GM12878 (cell line): ENCODE results near the gene S100A16. TPM values are rescaled to one million over a fixed set of nuclear protein-coding genes. Genes with fewer than 3 reads are reported as not detected.

ENCODE experiments used
- ATAC-seq: fragments of 200-7000 bp; cut with Tn5 transposase; 3 replicates; pipeline ENCODE4 v1.9.1; 2020; ENCODE audit warnings: mild to moderate bottlenecking, moderate library complexity
- BruUV-seq: library from RNA; stranded (reverse); fragments of 400-500 nt; replicated peaks from 2 replicates; lab custom pipeline; 2021; lab: Mats Ljungman, UMichigan
- CTCF ChIA-PET: fragments of 300-600 bp; sonication (Branson Sonifier 250); formaldehyde crosslinking; extraction: SDS; loops from one replicate; lab custom pipeline; 2021; ENCODE audit warnings: inconsistent platforms; lab: Yijun Ruan, JAX
- POLR2A ChIA-PET: fragments of 350-600 bp; formaldehyde crosslinking; extraction: SDS; loops from one replicate; lab custom pipeline; 2021; ENCODE audit warnings: inconsistent platforms; lab: Charles Lee
- RAD21 ChIA-PET: fragments of 300-600 bp; sonication (Branson Sonifier 250); formaldehyde crosslinking; loops from one replicate; lab custom pipeline; 2023; ENCODE audit warnings: antibody characterized with exemption; ENCODE audit not compliant: unreplicated experiment; lab: Charles Lee
- SMC1A ChIA-PET: fragments of 300-600 bp; sonication (Branson Sonifier 250); formaldehyde crosslinking; loops from one replicate; lab custom pipeline; 2023; ENCODE audit not compliant: unreplicated experiment, uncharacterized antibody; lab: Charles Lee
- DNase-seq: peaks from one replicate; pipeline ENCODE4 v3.0.0-alpha.2; 2011; ENCODE audit warnings: low read depth, low spot score
- FAIRE-seq: peaks from 3 replicates; lab custom pipeline; 2011; peaks lifted over from hg19 to GRCh38; lab: Jason Lieb, UNC
- H2AFZ ChIP-seq: 2 replicates; pipeline ENCODE4 v1.6.0; 2011; ENCODE audit warnings: low read depth, low read length, control low read depth; ENCODE audit not compliant: control insufficient read depth
- H3K27ac ChIP-seq: 2 replicates; pipeline ENCODE4 v1.5.1; 2011; ENCODE audit warnings: control low read depth; ENCODE audit not compliant: control insufficient read depth, insufficient read depth
- H3K27me3 ChIP-seq, 2 experiments: replicated peaks in 1 of 2; 2 replicates each; pipeline versions ENCODE4 v1.6.0 to v1.6.1; 2011; ENCODE audit warnings: low read length in 1 of 2; ENCODE audit not compliant: control insufficient read depth in 2 of 2, insufficient read depth in 2 of 2
- H3K36me3 ChIP-seq, 2 experiments: 2 replicates each; pipeline ENCODE4 v1.5.1; 2011; ENCODE audit warnings: low read length in 1 of 2; ENCODE audit not compliant: control insufficient read depth in 2 of 2, insufficient read depth in 2 of 2
- H3K4me1 ChIP-seq: 2 replicates; pipeline ENCODE4 v1.6.1; 2011; ENCODE audit warnings: mild to moderate bottlenecking, low read length, moderate library complexity, mixed read lengths; ENCODE audit not compliant: control insufficient read depth, insufficient read depth
- H3K4me2 ChIP-seq: 2 replicates; pipeline ENCODE4 v1.6.0; 2011; ENCODE audit warnings: control low read depth; ENCODE audit not compliant: control insufficient read depth, insufficient read depth
- H3K4me3 ChIP-seq: fragments of 200-600 bp; sonication (generic); 2 replicates; pipeline ENCODE4 v1.5.1; 2016
- H3K79me2 ChIP-seq: 2 replicates; pipeline ENCODE4 v1.6.0; 2011; ENCODE audit warnings: low read length; ENCODE audit not compliant: control insufficient read depth, insufficient read depth
- H3K9ac ChIP-seq: 2 replicates; pipeline ENCODE4 v1.8.0; 2011; ENCODE audit warnings: low read length, control low read depth, mixed read lengths; ENCODE audit not compliant: control insufficient read depth, insufficient read depth
- H3K9me3 ChIP-seq: replicated peaks from 3 replicates; pipeline ENCODE4 v1.5.1; 2011; ENCODE audit warnings: mild to moderate bottlenecking, low read length; ENCODE audit not compliant: control insufficient read depth, insufficient read depth
- H4K20me1 ChIP-seq: 2 replicates; pipeline ENCODE4 v1.6.0; 2011; ENCODE audit not compliant: control insufficient read depth, insufficient read depth
- BHLHE40 ChIP-seq, 2 experiments: fragments of 450-650 bp in 1 of 2; IDR thresholded peaks; 2 replicates each; pipeline ENCODE4 v1.6.1; 2011 to 2017; ENCODE audit warnings: low read depth in 2 of 2, borderline replicate concordance in 1 of 2, improper control_type of control experiment in 1 of 2, low read length in 1 of 2, mild to moderate bottlenecking in 1 of 2
- BMI1 ChIP-seq: fragments of 450-650 bp; IDR thresholded peaks from 2 replicates; pipeline ENCODE4 v1.6.1; 2016; ENCODE audit warnings: mild to moderate bottlenecking, moderate library complexity, borderline replicate concordance
- ESRRA ChIP-seq: IDR thresholded peaks from 2 replicates; pipeline ENCODE4 v1.6.1; 2012; ENCODE audit warnings: mild to moderate bottlenecking, low read length, improper control_type of control experiment
- FOXM1 ChIP-seq: IDR thresholded peaks from 2 replicates; pipeline ENCODE4 v1.6.1; 2012; ENCODE audit warnings: low read depth, mild to moderate bottlenecking, inconsistent platforms, low read length, moderate library complexity
- HDGF ChIP-seq: fragments of 450-650 bp; IDR thresholded peaks from 2 replicates; pipeline ENCODE4 v1.6.1; 2016; ENCODE audit warnings: antibody characterized with exemption
- IRF4 ChIP-seq: IDR thresholded peaks from 2 replicates; pipeline ENCODE4 v1.6.1; 2011; ENCODE audit warnings: low read depth, low read length
- JUNB ChIP-seq: IDR thresholded peaks from 2 replicates; pipeline ENCODE4 v1.6.1; 2016; ENCODE audit warnings: antibody characterized with exemption, mild to moderate bottlenecking
- LARP7 ChIP-seq: fragments of 450-650 bp; IDR thresholded peaks from 2 replicates; pipeline ENCODE4 v1.6.1; 2017; ENCODE audit warnings: mild to moderate bottlenecking
- PKNOX1 ChIP-seq: fragments of 450-650 bp; IDR thresholded peaks from 2 replicates; pipeline ENCODE4 v1.6.1; 2016; ENCODE audit warnings: mild to moderate bottlenecking
- POU2F2 ChIP-seq: IDR thresholded peaks from 3 replicates; pipeline ENCODE4 v1.6.1; 2011; ENCODE audit warnings: low read depth, mild to moderate bottlenecking, low read length, borderline replicate concordance
- RB1 ChIP-seq: fragments of 450-650 bp; formaldehyde crosslinking; IDR thresholded peaks from 2 replicates; pipeline ENCODE4 v1.6.1; 2017; ENCODE audit warnings: mild to moderate bottlenecking, borderline replicate concordance
- SIN3A ChIP-seq: IDR thresholded peaks from 2 replicates; pipeline ENCODE4 v1.6.1; 2012; ENCODE audit warnings: low read depth, low read length, improper control_type of control experiment
- SP1 ChIP-seq: IDR thresholded peaks from one replicate; pipeline ENCODE4 v1.6.1; 2011; ENCODE audit warnings: low read depth, low read length
- SRF ChIP-seq, 2 experiments: IDR thresholded peaks; 2 replicates each; pipeline ENCODE4 v1.6.1; 2011; ENCODE audit warnings: low read depth in 2 of 2, low read length in 2 of 2, mild to moderate bottlenecking in 1 of 2, moderate library complexity in 1 of 2
- TAF1 ChIP-seq: IDR thresholded peaks from 2 replicates; pipeline ENCODE4 v1.6.1; 2011; ENCODE audit warnings: mild to moderate bottlenecking, low read depth, low read length, borderline replicate concordance
- WGBS: methylation state at CpG from one replicate; pipeline ENCODE4 v1.1.6; 2016; ENCODE audit warnings: low lambda C conversion rate; ENCODE audit not compliant: insufficient replicate concordance, insufficient coverage; ENCODE audit errors: missing lambda C conversion rate; 5-methylcytosine and 5-hydroxymethylcytosine counted together
- in situ Hi-C: fragments of 300-500 bp; cut with MboI; formaldehyde crosslinking; loops from 9 replicates; pipeline ENCODE4 v1.14.3; 2018; ENCODE audit warnings: mixed read lengths
- intact Hi-C: fragments of 100-400 bp; cut with micrococcal nuclease; formaldehyde crosslinking; loops from one replicate; pipeline ENCODE4 v1.14.2; 2022; ENCODE audit not compliant: unreplicated experiment
- polyA plus RNA-seq, 11 experiments: library from polyadenylated mRNA; depleted of rRNA in 4 of 11; unstranded in 6 of 11; stranded (reverse) in 5 of 11; fragments of >200 nt; fragmentation: Nextera tagmentation in 4 of 11; fragmentation: Illumina TruSeq in 1 of 11; extraction: Ambion mirVana in 4 of 11; extraction: Trizol in 1 of 11; gene quantifications; 1 replicate in 1 of 11; 2 replicates in 10 of 11; pipeline versions ENCODE4 v1.2.1 to v1.2.3, GENCODE V29; 2011 to 2016; ENCODE audit warnings: inconsistent platforms in 2 of 11, missing spikeins in 2 of 11, low read depth in 1 of 11
- total RNA-seq, 4 experiments: library from RNA; depleted of rRNA in 3 of 4; stranded (reverse); fragments of >200 nt in 3 of 4; fragmentation: Illumina TruSeq in 1 of 4; extraction: Trizol in 1 of 4; gene quantifications; 2 replicates each; pipeline versions ENCODE4 v1.2.1 to v1.2.3, GENCODE V29; 2013 to 2021
- TF ChIP-seq, protein P1 (sequence below): fragments of 450-650 bp; IDR thresholded peaks from 2 replicates; pipeline ENCODE4 v1.6.1; 2017; ENCODE audit warnings: mild to moderate bottlenecking, moderate library complexity

S100A16 gene
- total and polyA plus RNA-seq, 10 of the 15 experiments (the other 5 are each of a cell fraction or from before 2014, with no cell fraction given), result 0.14 to 0.51 (median 0.25) TPM; not detected in 6

DNA sequence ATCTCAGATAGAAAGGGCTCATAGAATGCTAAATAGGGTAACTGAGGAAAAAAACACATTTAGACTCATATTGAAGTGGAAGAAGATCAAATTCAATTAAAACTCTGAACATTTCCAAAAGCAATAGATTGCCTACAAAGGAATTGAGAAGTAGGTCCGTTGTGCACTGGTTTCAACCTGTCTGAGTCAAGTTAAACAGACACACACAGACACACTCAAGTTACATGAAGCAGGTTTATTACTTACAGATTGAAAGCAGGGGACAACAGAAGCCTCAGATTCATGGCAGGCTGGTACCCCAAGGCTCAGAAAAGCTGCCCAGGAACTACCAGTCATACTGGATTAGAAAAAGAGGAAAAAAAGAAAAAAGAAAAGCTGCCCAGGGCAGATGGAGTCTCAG, 26.6 kb downstream of the S100A16 start:
- Histone ChIP-seq H4K20me1 (no peaks in the 10 kb centered on the region), H3K79me2 (no peaks in the 10 kb centered on the region), H3K36me3 (no peaks in the 10 kb centered on the region), H3K4me3 (no peak overlapping the region), H3K9me3 (no peaks in the 10 kb centered on the region), H3K27me3 (no peaks in the 10 kb centered on the region), H3K4me2 (no peak overlapping the region), H2AFZ (no peak overlapping the region), H3K9ac (no peak overlapping the region), H3K27ac (no peak overlapping the region), H3K4me1 (no peaks in the 10 kb centered on the region)
- POLR2A ChIA-PET, result no interaction called here
- CTCF ChIA-PET, result interaction anchor here (0.7 to 1.9 kb wide), 4 partner anchors 14 to 1599 kb away, joined by 4 to 5 read pairs (median 4); partner anchors contain the start of gene S100A13
- FAIRE-seq, result no peak
- SMC1A ChIA-PET, result interaction anchor here (1.1 to 1.2 kb wide), 3 partner anchors 12 to 18 kb away, joined by 3 read pairs; no protein-coding TSS in a partner anchor
- no peak for TF ChIP-seq PKNOX1
- no peak for TF ChIP-seq IRF4
- TF ChIP-seq ESRRA, result no peak
- no peak for TF ChIP-seq RB1
- TF ChIP-seq FOXM1, result no peak
- TF ChIP-seq BMI1, result no peak
- no peak for TF ChIP-seq LARP7
- TF ChIP-seq, protein P1, sequence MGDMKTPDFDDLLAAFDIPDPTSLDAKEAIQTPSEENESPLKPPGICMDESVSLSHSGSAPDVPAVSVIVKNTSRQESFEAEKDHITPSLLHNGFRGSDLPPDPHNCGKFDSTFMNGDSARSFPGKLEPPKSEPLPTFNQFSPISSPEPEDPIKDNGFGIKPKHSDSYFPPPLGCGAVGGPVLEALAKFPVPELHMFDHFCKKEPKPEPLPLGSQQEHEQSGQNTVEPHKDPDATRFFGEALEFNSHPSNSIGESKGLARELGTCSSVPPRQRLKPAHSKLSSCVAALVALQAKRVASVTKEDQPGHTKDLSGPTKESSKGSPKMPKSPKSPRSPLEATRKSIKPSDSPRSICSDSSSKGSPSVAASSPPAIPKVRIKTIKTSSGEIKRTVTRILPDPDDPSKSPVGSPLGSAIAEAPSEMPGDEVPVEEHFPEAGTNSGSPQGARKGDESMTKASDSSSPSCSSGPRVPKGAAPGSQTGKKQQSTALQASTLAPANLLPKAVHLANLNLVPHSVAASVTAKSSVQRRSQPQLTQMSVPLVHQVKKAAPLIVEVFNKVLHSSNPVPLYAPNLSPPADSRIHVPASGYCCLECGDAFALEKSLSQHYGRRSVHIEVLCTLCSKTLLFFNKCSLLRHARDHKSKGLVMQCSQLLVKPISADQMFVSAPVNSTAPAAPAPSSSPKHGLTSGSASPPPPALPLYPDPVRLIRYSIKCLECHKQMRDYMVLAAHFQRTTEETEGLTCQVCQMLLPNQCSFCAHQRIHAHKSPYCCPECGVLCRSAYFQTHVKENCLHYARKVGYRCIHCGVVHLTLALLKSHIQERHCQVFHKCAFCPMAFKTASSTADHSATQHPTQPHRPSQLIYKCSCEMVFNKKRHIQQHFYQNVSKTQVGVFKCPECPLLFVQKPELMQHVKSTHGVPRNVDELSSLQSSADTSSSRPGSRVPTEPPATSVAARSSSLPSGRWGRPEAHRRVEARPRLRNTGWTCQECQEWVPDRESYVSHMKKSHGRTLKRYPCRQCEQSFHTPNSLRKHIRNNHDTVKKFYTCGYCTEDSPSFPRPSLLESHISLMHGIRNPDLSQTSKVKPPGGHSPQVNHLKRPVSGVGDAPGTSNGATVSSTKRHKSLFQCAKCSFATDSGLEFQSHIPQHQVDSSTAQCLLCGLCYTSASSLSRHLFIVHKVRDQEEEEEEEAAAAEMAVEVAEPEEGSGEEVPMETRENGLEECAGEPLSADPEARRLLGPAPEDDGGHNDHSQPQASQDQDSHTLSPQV, result no peak
- no peak for TF ChIP-seq SIN3A
- TF ChIP-seq SP1, result no peak
- no peak for TF ChIP-seq TAF1
- TF ChIP-seq HDGF, result no peak
- TF ChIP-seq SRF (IDR thresholded peaks at IDR 0.05; ENCODE audit: low read depth in 2 of 2, low read length in 2 of 2), result no peak
- no peak for TF ChIP-seq POU2F2
- TF ChIP-seq JUNB, result no peak
- TF ChIP-seq BHLHE40 (IDR thresholded peaks at IDR 0.05; ENCODE audit: borderline replicate concordance in 1 of 2, low read depth in 2 of 2, low read length in 1 of 2), result no peak
- in situ Hi-C loops (no loop called here), intact Hi-C loops (no loop called here)
- ATAC-seq, result no peak
- RAD21 ChIA-PET, result interaction anchor here (0.9 to 1.9 kb wide), 3 partner anchors 12 to 41 kb away, joined by 3 to 6 read pairs (median 6); partner anchors contain the start of gene S100A13
- BruUV-seq, result no TSS peak
- WGBS, result 0% methylated on average over 1 of the region's 1 CpG
- DNase-seq, result no peak
